Germinal center (tissue), 1 donor: ENCODE data around the gene STK4.

Source experiments
- DNase-seq: peaks from one replicate; pipeline ENCODE4 v3.0.0; 2012; ENCODE audit warnings: mixed read lengths, low spot score

Gene STK4

DNA sequence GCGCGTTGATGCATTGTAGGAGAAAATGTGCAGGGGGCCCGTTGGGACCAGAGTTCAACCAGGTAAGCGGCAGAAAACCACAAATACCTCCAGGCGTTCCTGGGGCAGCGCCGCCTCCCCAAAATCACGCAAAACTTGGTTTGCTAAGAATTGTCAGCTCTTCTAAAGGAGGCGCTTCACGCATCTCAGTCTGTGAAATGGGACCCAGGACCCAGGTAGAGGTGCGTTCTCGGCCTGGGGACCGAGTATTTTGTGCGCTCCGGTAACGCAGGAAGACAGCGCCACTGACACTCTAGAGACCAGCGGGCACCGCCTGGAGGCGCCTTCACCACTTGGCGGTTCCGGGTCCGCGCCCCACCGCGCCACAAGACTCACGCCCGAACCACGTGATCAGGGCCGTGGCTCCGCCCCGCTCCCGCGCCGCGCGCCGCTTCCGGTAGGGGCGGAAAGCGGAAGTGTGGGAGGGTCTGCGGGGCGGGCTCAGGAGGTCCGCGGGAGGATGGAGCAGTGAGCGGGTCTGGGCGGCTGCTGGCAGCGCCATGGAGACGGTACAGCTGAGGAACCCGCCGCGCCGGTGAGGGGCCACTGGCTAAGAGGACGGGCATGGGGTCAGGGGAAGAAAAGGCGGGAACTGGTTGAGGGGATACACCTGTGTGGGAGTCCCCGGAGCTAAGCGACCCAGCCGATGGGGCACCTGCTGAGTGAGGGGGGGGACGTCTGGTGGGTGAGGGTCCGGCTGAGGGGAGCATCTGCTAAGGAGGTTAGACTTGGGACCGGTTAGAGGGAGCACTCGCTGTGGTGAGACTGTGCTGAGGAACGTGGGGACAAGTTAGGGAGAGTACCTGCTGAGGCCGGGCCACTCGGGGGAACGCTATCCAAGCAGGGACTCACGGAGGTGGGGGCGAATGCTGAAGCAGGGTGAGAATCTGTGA lies at the start of gene STK4:
Gene STK4, plus strand, starts transcription at position 483 of the 932 bp plus-strand sequence. Its CDS starts 57 bp downstream, at position 540.
- peak; percentile 90 for DNase-seq

DNA sequence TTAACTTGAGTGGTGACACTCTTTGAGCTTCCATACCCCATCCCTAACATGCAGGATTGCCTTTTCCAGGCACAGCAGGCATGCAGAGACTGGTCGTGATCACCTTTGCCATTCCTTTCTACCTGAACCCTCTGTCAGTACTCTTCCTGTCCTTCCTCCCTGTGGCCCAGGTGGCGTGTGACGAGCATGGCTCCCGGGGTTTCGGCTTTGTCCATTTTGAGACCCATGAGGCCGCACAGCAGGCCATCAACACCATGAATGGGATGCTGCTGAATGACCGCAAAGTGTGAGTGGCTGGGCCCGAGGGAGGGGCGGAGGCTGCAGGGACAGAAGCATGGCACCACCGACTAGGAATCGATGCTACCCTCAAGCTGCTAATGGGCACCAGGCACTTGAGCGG lies 49.7 kb upstream of the STK4 start:
- no peak for DNase-seq

DNA sequence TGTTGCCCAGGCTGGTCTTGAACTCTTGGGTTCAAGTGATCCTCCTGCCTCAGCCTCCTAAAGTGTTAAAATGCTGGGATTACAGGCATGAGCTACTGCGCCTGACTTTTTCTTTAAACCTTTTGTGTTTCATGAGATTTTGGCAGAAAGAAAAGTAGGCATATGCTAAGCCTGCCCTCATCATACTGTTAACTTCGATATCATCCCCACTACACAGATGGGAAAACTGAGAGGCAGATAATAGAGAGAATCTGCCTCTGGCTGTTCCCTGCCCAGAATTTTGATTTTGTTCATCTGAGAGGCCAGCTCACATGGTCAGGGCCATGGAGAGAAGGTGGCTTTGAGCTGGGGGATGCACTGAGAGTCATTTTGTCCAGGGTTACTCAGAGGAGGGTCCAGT lies 48.9 kb upstream of the STK4 start:
- no peak for DNase-seq

DNA sequence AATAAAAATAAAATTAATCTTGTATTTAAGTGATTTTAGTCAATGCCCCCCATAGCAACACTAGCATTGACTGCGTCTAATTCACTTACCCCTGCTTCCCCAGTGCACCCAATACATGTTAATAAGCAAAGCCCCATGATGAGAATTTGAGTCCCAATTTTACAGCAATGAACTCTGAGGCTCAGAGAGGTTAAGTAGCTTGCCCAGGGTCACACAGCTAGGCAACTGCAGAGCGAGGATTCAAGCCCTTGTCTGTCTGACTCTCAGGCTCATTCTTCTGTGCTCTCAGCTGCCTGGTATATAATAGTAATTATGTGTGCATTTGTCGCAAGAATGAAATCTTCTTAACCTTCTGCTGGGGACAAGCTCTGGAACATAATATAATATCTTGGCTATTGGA lies 48.0 kb upstream of the STK4 start:
- DNase-seq = no peak

DNA sequence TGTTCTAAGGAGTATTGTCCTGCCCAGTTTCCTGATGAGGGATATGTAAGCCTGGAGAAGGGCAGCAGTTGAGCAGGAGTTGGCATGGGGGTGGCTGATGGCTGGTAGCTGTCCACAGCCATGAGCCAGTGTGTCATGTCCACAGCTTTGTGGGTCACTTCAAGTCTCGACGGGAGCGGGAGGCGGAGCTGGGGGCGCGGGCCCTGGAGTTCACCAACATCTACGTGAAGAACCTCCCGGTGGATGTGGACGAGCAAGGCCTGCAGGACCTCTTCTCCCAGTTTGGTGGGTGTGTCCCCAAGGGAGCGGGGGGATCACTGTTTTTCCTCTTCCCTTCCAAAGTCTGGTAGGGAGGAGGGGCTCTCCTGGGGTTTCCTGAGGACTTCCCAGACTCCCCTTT lies 47.6 kb upstream of the STK4 start:
- no peak for DNase-seq

DNA sequence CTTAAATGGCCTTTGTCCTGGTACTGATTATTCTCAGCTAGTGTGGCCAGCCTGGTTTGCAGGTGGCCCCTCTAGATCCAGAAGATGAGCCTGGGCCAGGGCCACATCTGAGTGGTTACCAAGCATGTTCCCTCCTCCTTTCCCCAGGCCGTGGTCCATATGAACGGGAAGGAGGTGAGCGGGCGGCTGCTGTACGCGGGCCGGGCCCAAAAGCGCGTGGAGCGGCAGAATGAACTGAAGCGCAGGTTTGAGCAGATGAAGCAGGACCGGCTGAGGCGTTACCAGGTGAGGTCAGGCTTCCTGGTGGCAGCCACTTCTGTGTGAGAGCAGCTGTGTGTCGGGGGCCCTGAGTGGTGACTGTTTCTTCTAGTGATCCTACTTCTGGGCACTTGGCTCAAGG lies 44.9 kb upstream of the STK4 start:
- no peak for DNase-seq

DNA sequence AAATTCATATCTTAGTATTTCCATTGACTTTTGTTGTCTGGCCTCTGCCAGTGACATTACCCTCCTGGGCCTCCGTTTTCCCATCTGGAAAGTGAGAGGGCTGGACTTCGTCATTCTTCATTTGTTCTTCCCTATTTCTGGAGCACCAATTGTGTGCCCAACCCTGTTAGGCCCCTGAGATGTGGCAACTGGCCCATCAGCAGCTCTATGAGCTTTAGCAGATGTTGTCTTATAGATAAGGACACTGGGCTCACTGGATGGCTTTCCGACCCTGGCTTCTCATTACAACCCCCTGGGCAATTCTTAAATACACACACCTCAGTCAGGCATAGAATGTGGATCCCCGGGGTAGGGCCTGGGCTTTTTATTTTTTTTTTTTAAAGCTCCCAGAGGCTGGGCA lies 41.8 kb upstream of the STK4 start:
- DNase-seq = no peak

DNA sequence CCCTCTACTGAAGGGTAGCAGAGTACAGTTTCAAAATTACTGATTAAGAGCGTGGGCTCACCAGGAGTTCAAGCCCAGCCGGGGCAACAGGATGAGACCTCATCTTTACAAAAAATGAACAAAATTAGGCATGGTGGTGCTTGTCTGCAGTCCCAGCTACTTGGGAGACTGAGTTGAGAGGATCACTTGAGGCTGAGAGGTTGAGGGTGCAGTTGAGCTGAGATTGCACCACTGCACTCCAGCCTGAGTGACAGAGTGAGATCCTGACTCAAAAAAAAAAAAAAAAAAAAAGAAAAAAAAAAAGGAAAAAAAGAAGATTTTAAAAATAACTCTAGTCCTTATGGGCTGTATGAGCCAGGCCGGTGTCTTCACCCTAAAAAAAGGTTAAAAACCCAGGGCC lies 37.7 kb upstream of the STK4 start:
- no peak for DNase-seq

DNA sequence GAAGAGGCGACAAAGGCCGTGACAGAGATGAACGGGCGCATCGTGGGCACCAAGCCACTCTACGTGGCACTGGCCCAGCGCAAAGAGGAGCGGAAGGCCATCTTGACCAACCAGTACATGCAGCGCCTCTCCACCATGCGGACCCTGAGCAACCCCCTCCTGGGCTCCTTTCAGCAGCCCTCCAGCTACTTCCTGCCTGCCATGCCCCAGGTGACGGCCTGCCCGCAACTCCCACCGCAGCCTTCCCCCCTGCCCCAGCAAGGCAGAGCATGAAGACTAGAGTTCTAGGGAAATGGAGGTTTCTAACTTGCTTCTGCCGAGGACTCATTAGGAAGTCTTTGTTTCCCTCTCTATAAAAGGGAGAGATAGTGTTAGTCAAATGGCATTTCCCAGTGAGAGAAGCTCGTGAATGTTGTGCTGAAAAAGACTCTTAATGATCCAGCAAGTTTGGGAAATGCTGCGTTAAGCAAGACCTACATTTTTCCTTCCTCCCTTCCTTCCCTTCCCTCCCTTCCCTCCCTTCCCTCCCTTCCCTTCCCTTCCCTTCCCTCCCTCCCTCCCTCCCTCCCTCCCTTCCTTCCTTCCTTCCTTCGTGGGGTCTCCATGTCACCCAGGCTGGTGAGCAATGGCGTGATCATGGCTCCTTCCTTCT lies 35.7 kb upstream of the STK4 start:
- DNase-seq = no peak

DNA sequence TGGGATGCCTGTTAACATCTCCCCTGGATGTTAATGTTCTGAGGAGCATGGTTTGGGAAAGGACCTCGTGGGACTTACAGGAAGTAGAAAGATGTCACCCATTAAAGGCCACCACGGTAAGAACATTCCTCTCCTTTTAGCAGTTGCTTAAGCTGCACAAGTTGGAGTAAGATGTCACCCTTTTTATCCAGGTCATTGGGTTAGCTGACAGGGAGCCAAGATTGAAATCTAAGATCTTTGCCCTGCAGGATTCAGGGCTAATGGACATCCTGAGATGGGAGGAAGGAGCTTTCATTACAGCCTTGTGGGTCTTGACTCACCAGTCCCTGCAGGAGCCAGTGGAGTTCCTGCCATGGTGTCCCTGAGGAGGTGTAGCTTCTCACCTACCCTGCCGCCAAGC lies 34.4 kb upstream of the STK4 start:
- no peak for DNase-seq

DNA sequence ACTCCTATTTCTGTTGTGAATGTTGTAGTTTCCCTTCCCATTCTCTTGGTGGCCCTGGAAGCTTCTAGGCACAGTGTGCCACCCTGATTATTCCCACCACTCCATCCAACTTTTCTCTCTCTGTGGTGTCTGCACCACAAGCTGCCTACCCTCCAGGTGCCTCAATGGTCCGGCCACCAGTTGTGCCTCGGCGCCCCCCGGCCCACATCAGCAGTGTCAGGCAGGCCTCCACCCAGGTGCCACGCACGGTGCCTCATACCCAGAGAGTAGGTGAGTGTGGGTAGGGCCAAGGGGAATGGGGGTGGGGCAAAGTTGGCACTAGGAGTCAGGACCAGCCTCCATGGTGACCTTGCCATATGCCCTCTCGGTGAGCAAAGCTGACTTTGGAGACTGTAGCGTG lies 33.4 kb upstream of the STK4 start:
- no peak for DNase-seq

DNA sequence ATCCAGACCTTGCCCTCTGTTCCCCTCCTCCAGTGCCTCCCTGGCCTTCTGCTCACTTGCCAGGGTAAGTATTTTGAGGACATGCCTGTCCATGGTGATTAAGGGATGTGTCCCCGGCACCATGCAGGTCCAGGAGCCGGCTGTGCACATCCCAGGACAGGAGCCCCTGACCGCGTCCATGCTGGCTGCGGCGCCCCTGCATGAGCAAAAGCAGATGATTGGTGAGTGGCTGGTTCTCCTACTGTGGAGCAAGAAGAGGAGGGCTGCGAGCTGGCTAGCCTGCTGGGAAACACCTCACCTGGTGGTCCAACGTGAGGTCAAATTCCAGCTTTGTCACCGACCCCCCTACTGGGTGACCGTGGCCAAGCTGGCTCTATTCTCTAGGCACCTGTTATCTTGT lies 29.8 kb upstream of the STK4 start:
- no peak for DNase-seq

DNA sequence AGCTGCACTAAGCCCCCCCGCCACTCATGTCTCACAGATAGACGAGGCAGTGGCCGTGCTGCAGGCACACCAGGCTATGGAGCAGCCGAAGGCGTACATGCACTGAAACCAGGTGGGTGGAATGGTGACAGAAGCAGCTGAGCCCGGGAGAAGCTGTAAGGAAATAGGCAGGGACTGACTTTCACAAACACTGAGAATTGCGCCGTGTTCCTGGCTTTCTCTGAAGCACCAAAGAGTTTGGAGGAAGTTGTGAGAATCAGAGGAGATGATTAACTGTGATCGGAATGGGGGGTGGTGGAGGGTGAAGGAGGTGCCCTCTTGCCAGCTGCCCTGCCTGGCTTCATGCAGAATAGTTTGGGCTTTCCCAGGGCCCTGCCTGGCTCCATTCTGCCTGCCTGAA lies 27.7 kb upstream of the STK4 start:
- DNase-seq = no peak

DNA sequence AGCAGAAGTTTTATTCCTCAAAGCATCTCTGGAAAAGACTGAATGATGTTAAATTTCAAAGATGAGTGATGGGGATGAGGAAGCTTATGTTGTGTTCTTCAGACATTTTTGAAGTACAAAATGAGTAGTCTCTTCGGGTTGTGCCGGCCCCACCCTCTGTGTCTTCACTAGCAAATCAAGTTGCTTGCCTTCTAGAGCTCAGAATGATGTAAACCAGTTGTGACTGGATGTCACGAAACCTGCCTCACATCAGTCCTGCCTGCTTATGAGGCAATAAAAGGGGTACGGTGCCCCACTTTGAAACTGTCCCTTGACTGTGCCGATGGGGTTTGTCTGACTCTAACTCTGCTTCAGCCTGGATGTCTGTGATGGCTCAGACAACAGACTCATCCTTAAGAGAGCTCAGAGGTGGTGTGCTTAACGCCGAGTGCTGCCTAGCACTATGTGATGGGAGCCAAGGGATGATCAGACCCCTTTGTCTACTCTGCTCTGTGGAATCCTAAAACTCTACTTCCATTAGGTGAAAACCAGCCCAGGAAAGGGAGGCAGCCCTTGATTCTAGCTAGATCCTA lies 25.1 kb upstream of the STK4 start:
- no peak for DNase-seq

DNA sequence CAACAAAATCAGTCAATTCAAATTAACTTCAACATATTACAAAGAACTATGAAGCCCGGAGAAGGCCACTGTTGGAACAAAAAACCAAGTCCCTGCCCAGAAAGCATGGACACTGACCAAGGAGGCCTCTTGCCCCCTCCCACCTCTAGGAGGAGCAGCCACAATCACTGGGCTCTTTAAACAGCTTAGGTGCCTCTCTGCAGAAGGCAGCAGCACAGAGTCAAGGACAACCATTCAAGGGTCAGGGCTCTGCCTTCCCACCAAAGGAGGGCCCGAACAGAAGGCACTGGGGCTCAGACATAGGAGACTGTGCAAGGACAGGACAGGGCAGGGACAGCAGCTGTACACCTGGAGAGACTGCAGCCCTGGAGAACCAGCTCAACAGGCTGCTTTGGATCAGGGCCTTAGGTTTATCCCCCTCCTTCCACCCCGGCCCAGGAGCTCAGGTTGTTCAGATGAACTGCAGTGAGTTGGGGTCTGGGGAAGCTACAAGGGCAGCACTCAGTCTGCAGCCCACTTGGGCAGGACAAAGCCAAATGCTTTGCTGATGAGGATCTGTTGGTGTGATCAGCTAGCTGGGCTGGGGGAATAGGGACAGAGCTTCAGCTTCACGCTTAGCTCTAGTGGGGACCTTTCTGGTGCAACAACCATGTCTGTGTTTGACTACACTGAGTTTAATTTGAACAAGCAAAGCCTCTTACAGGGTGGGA lies 23.9 kb upstream of the STK4 start:
- no peak for DNase-seq

DNA sequence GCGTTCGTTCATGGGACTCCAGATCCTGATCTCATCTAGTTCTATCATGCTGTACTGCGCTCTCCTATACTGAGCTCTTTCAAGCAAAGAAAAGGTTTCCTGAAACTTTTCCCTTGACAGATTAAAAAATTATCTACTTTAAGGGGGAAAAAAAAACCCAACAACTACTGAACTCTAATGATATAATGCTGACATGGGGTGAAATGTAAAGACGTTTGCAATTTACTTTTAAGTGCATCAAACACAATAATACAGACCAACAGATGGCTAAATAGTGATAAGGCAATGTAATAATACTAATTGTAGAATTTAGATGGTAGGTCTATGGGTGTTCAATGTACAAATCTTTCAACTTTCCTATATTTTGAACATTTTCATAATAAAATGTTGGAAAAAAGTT lies 22.5 kb upstream of the STK4 start:
- DNase-seq = no peak

DNA sequence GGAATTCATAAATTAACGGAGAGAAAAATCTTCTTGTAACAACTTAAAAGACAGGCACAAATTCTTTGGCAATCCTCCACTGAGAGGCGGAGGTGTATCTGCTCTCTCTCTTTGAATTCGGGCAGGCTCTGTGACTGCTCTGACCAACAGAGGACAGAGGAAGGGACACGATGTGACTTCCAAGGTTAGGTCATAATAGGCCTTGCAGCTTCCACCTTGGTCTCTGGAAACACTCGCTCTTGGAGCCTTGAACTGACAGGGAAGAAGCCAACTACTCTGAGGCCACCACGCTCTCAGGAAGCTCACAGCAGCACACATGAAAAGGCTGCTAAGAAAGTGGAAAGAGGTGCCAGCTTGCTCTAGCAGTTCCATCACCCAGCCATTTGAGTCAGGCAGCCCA lies 21.1 kb upstream of the STK4 start:
- DNase-seq = no peak

DNA sequence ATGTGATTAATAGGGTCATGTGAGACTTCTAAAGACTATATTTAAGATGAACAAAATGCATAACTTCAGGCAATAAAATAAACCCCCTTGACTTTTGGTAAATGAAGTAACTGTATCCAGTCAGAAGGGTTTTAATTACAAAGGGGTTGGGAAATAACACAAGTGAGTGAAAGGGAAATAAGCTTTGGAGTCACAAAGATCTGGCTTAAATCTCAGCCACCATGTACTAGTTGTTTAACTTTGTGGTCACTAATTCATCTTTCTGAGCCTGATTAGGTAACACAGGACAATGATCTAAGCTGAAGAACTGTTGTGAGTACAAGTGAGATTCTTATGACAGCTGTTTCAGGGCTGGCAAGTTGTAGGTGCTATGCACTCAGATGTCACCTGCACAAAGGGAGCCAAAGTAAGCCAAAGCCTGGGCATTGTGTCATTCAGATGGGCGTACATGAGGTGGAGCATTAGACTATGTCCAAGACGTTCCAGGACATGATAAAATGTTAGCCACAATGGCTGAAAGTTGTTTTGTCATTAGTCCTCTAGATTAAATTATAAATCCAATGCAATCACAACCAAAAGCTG lies 19.9 kb upstream of the STK4 start:
- DNase-seq = no peak

DNA sequence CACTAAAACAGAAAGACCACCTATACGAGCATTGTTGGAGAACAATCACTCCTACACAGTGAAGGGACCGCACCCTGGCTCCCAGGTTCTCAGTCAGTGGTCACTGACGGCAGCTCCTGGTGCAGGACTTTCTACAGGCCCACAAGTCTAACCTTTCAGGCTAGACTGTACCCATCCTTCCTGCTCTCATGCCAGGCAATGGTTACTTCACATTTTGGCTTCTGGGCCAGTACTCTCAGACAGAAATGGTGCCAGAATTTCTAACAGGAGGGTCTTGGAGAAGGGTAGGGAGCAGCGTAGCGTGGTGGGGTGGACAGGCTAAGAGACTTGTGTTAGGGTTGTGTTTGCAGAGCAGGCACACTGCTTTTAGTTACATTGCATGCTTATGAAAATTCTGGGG lies 18.2 kb upstream of the STK4 start:
- DNase-seq = no peak

DNA sequence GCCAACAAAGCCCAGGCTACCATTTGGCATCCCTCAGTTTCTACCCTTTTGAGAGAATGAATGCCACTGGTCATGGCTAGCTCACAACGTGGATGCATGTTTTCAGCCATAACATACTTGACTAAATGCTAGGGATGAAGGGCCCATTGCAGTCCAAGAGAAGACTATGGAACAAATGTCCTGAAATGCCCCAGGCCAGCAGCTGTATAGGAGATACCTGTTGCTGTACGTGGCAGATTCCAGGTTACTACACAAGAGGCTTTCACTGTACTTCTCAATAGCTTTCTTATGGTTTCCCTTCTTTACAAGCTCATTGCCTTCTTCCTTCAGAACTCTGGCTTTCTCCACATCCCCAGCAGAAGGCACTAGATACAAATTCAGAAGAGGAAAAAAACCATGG lies 17.8 kb upstream of the STK4 start:
- DNase-seq = no peak

DNA sequence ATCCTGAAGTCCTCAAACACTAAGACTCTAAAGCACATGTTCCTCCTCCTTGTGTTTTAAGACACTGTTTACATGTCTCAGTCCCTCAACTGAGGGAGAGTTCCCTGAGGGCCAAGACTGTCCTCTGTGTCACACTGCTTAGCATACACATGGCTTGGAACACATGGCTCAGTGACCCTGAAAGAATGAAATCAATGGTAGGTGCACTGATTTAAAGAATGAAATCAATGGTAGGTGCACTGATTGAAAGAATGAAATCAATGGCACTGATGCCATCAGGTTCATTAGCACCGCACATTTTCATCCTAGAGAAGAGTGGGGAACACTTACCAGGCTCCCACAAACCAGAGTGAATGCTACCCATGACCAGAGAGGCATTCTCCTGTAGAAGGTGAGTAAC lies 15.9 kb upstream of the STK4 start:
- no peak for DNase-seq

DNA sequence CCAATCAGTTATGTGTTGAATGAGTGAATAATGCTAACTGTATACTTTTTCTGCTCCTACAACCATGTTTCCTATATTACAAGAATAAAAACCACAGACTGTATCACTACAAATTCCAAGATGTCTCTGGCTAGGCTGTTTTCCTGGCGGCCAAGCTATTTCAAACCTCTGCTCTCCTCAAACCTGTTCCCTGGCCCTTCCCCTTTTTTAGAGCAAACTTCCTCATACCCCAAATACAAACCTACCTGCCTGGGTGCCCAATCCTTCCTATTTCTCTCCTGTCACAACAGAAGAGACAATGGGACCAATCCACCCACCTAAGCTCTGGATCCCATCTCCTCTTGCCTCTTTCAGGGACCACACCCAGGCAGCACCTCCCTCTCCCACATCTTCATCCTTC lies 13.6 kb upstream of the STK4 start:
- no peak for DNase-seq
